ENCODE measurements around the gene GPBP1L1.
"Not testable (repeated sequence)": the region's sequence is repeated elsewhere in the genome, so short reads cannot be mapped to it uniquely, and the experiment has no call there.

GPBP1L1 gene

GRCh38 chr1:45686288-45687013 is at the start of gene GPBP1L1:
Gene GPBP1L1, minus strand, starts transcription at chr1:45686533. Its CDS starts 27,446 bp downstream, at chr1:45659087.
- no peaks in the 10 kb centered on the region for H3K9me3 ChIP-seq (ENCODE audit: low read depth, low read length)
- peak within 1 kb of the TSS; percentile 92 for H3K4me3 ChIP-seq
- TF ChIP-seq POLR2AphosphoS5 (IDR thresholded peaks at IDR 0.05; ENCODE audit: borderline replicate concordance, low read depth, low read length) (peak; percentile 88), EZH2 (IDR thresholded peaks at IDR 0.05) (no peak), FOXP2 (optimal IDR thresholded peaks at IDR 0.05; ENCODE audit: control extremely low read depth, extremely low read length, insufficient read depth) (no peak)
- H3K27ac ChIP-seq, result peak within 1 kb of the TSS; percentile 98
- H3K36me3 ChIP-seq (ENCODE audit: insufficient read depth, low read length), result peaks cover 15% of the 10 kb centered on the region
- H3K9ac ChIP-seq (ENCODE audit: insufficient read length), result peak within 1 kb of the TSS; percentile 94
- peak; percentile 79 for DNase-seq (ENCODE audit: low read depth, low spot score)

GRCh38 chr1:45730780-45731319 is 44.5 kb upstream of the GPBP1L1 start:
- Histone ChIP-seq H3K4me3 (no peak overlapping the region), H3K9me3 (ENCODE audit: low read depth, low read length) (no peaks in the 10 kb centered on the region), H3K9ac (ENCODE audit: insufficient read length) (no peak overlapping the region), H3K27ac (no peak overlapping the region), H3K36me3 (ENCODE audit: insufficient read depth, low read length) (no peaks in the 10 kb centered on the region)
- no peak for TF ChIP-seq FOXP2 (optimal IDR thresholded peaks at IDR 0.05; ENCODE audit: control extremely low read depth, extremely low read length, insufficient read depth)
- no peak for TF ChIP-seq EZH2 (IDR thresholded peaks at IDR 0.05)
- no peak for TF ChIP-seq POLR2AphosphoS5 (IDR thresholded peaks at IDR 0.05; ENCODE audit: borderline replicate concordance, low read depth, low read length)
- DNase-seq (ENCODE audit: low read depth, low spot score), result no peak

- Histone ChIP-seq H3K27ac (no peak overlapping the region), H3K36me3 (ENCODE audit: insufficient read depth, low read length) (no peaks in the 10 kb centered on the region), H3K4me3 (no peak overlapping the region), H3K9ac (ENCODE audit: insufficient read length) (no peak overlapping the region), H3K9me3 (ENCODE audit: low read depth, low read length) (no peaks in the 10 kb centered on the region)
- TF ChIP-seq POLR2AphosphoS5 (IDR thresholded peaks at IDR 0.05; ENCODE audit: borderline replicate concordance, low read depth, low read length), result no peak
- TF ChIP-seq EZH2 (IDR thresholded peaks at IDR 0.05), result no peak
- TF ChIP-seq FOXP2 (optimal IDR thresholded peaks at IDR 0.05; ENCODE audit: control extremely low read depth, extremely low read length, insufficient read depth), result no peak
- no peak for DNase-seq (ENCODE audit: low read depth, low spot score)
Measured at GRCh38 chr1:45730075-45730779, 43.9 kb upstream of the GPBP1L1 start.

GRCh38 chr1:45726007-45726406 is 39.7 kb upstream of the GPBP1L1 start:
- H3K9me3 ChIP-seq (ENCODE audit: low read depth, low read length); H3K27ac ChIP-seq; DNase-seq (ENCODE audit: low read depth, low spot score); H3K9ac ChIP-seq (ENCODE audit: insufficient read length); H3K36me3 ChIP-seq (ENCODE audit: insufficient read depth, low read length); H3K4me3 ChIP-seq: not testable (repeated sequence)

GRCh38 chr1:45723248-45723930 is 37.1 kb upstream of the GPBP1L1 start:
- no peak overlapping the region for H3K27ac ChIP-seq
- H3K36me3 ChIP-seq (ENCODE audit: insufficient read depth, low read length), result no peaks in the 10 kb centered on the region
- DNase-seq (ENCODE audit: low read depth, low spot score), result no peak
- TF ChIP-seq FOXP2 (optimal IDR thresholded peaks at IDR 0.05; ENCODE audit: control extremely low read depth, extremely low read length, insufficient read depth) (no peak), POLR2AphosphoS5 (IDR thresholded peaks at IDR 0.05; ENCODE audit: borderline replicate concordance, low read depth, low read length) (no peak), EZH2 (IDR thresholded peaks at IDR 0.05) (no peak)
- no peaks in the 10 kb centered on the region for H3K9me3 ChIP-seq (ENCODE audit: low read depth, low read length)
- no peak overlapping the region for H3K9ac ChIP-seq (ENCODE audit: insufficient read length)
- no peak overlapping the region for H3K4me3 ChIP-seq

- no peak overlapping the region for H3K27ac ChIP-seq
- no peaks in the 10 kb centered on the region for H3K9me3 ChIP-seq (ENCODE audit: low read depth, low read length)
- no peak for TF ChIP-seq POLR2AphosphoS5 (IDR thresholded peaks at IDR 0.05; ENCODE audit: borderline replicate concordance, low read depth, low read length)
- TF ChIP-seq EZH2 (IDR thresholded peaks at IDR 0.05), result no peak
- no peak for TF ChIP-seq FOXP2 (optimal IDR thresholded peaks at IDR 0.05; ENCODE audit: control extremely low read depth, extremely low read length, insufficient read depth)
- no peak overlapping the region for H3K4me3 ChIP-seq
- DNase-seq (ENCODE audit: low read depth, low spot score), result no peak
- H3K36me3 ChIP-seq (ENCODE audit: insufficient read depth, low read length), result no peaks in the 10 kb centered on the region
- H3K9ac ChIP-seq (ENCODE audit: insufficient read length), result no peak overlapping the region
Measured at GRCh38 chr1:45722809-45723208, 36.5 kb upstream of the GPBP1L1 start.

- Histone ChIP-seq H3K9ac (ENCODE audit: insufficient read length) (no peak overlapping the region), H3K9me3 (ENCODE audit: low read depth, low read length) (no peaks in the 10 kb centered on the region), H3K27ac (0 out of 2 replicates have a peak overlapping the region, but pooled peaks have one; percentile 42), H3K36me3 (ENCODE audit: insufficient read depth, low read length) (no peaks in the 10 kb centered on the region), H3K4me3 (no peak overlapping the region)
- TF ChIP-seq POLR2AphosphoS5 (IDR thresholded peaks at IDR 0.05; ENCODE audit: borderline replicate concordance, low read depth, low read length) (no peak), EZH2 (IDR thresholded peaks at IDR 0.05) (no peak), FOXP2 (optimal IDR thresholded peaks at IDR 0.05; ENCODE audit: control extremely low read depth, extremely low read length, insufficient read depth) (no peak)
- DNase-seq (ENCODE audit: low read depth, low spot score), result no peak
Measured at GRCh38 chr1:45721207-45721606, 34.9 kb upstream of the GPBP1L1 start.

GRCh38 chr1:45718289-45718688 is 32.0 kb upstream of the GPBP1L1 start:
- TF ChIP-seq FOXP2 (optimal IDR thresholded peaks at IDR 0.05; ENCODE audit: control extremely low read depth, extremely low read length, insufficient read depth), result no peak
- TF ChIP-seq POLR2AphosphoS5 (IDR thresholded peaks at IDR 0.05; ENCODE audit: borderline replicate concordance, low read depth, low read length), result no peak
- TF ChIP-seq EZH2 (IDR thresholded peaks at IDR 0.05), result no peak
- Histone ChIP-seq H3K4me3 (no peak overlapping the region), H3K27ac (no peak overlapping the region)

GRCh38 chr1:45717386-45717785 is 31.1 kb upstream of the GPBP1L1 start:
- H3K36me3 ChIP-seq (ENCODE audit: insufficient read depth, low read length); DNase-seq (ENCODE audit: low read depth, low spot score): not testable (repeated sequence)

More at GRCh38 chr1:45718289-45718688, 32.0 kb upstream of the GPBP1L1 start:
- no peaks in the 10 kb centered on the region for H3K9me3 ChIP-seq (ENCODE audit: low read depth, low read length)
- peaks cover 6% of the 10 kb centered on the region; the same call in 1 of the 2 replicates for H3K36me3 ChIP-seq (ENCODE audit: insufficient read depth, low read length)
- no peak overlapping the region for H3K9ac ChIP-seq (ENCODE audit: insufficient read length)
- DNase-seq (ENCODE audit: low read depth, low spot score), result no peak

More at GRCh38 chr1:45717386-45717785, 31.1 kb upstream of the GPBP1L1 start:
- H3K4me3 ChIP-seq; H3K9me3 ChIP-seq (ENCODE audit: low read depth, low read length); H3K27ac ChIP-seq; H3K9ac ChIP-seq (ENCODE audit: insufficient read length): not testable (repeated sequence)
